GM13977 (cell line): ENCODE data around the gene PER2.
"Not testable (repeated sequence)": the region's sequence is repeated elsewhere in the genome, so short reads cannot be mapped to it uniquely, and the experiment has no call there.

Experiments
- DNase-seq: peaks from one replicate; pipeline ENCODE4 v3.0.0; 2012; ENCODE audit warnings: low spot score
- in situ Hi-C: fragments of 300-500 bp; cut with MboI; formaldehyde crosslinking; loops from one replicate; pipeline ENCODE4 v1.12.0; 2022; ENCODE audit warnings: low sequenced_read_pairs, low pct_unique_long_range_greater_than_20kb, mixed read lengths, inconsistent platforms; ENCODE audit not compliant: unreplicated experiment
- TF ChIP-seq, protein P1 (sequence below): IDR thresholded peaks from 2 replicates; pipeline ENCODE4 v1.5.1; 2012; ENCODE audit warnings: mild to moderate bottlenecking, control low read depth; ENCODE audit not compliant: insufficient read depth; ENCODE audit errors: extremely low read depth, missing control alignments

PER2 gene, protein sequence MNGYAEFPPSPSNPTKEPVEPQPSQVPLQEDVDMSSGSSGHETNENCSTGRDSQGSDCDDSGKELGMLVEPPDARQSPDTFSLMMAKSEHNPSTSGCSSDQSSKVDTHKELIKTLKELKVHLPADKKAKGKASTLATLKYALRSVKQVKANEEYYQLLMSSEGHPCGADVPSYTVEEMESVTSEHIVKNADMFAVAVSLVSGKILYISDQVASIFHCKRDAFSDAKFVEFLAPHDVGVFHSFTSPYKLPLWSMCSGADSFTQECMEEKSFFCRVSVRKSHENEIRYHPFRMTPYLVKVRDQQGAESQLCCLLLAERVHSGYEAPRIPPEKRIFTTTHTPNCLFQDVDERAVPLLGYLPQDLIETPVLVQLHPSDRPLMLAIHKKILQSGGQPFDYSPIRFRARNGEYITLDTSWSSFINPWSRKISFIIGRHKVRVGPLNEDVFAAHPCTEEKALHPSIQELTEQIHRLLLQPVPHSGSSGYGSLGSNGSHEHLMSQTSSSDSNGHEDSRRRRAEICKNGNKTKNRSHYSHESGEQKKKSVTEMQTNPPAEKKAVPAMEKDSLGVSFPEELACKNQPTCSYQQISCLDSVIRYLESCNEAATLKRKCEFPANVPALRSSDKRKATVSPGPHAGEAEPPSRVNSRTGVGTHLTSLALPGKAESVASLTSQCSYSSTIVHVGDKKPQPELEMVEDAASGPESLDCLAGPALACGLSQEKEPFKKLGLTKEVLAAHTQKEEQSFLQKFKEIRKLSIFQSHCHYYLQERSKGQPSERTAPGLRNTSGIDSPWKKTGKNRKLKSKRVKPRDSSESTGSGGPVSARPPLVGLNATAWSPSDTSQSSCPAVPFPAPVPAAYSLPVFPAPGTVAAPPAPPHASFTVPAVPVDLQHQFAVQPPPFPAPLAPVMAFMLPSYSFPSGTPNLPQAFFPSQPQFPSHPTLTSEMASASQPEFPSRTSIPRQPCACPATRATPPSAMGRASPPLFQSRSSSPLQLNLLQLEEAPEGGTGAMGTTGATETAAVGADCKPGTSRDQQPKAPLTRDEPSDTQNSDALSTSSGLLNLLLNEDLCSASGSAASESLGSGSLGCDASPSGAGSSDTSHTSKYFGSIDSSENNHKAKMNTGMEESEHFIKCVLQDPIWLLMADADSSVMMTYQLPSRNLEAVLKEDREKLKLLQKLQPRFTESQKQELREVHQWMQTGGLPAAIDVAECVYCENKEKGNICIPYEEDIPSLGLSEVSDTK (N-terminal part only)

GRCh38 chr2:238287737-238288649 lies at the start of gene PER2:
TSS of gene PER2 (minus strand) at chr2:238288610. CDS start at chr2:238277936, 10,674 bp downstream.
- peak; percentile 50 for DNase-seq
- in situ Hi-C loops = no loop called here

DNA sequence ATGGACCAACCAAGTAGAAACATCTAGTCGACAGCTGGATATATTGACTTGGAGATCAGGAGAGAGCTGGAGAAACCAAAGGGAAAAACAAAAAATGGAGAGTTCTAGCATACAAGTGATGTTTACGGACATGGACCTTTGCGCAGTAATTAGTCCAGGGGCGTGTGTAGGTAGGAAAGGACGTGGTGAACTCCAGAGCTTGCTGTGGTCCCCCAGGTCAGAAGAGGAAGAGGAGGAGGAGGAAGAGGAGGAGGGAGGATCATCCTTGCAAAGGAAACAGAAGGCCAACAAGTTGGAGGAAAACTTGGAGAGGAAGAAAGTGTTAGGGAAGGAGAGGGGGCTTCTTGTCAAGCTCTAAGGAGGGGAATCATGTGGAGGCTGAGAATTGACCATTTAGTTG lies 49.4 kb upstream of the PER2 start:
- in situ Hi-C loops = no loop called here
- no peak for DNase-seq
- TF ChIP-seq, protein P1, sequence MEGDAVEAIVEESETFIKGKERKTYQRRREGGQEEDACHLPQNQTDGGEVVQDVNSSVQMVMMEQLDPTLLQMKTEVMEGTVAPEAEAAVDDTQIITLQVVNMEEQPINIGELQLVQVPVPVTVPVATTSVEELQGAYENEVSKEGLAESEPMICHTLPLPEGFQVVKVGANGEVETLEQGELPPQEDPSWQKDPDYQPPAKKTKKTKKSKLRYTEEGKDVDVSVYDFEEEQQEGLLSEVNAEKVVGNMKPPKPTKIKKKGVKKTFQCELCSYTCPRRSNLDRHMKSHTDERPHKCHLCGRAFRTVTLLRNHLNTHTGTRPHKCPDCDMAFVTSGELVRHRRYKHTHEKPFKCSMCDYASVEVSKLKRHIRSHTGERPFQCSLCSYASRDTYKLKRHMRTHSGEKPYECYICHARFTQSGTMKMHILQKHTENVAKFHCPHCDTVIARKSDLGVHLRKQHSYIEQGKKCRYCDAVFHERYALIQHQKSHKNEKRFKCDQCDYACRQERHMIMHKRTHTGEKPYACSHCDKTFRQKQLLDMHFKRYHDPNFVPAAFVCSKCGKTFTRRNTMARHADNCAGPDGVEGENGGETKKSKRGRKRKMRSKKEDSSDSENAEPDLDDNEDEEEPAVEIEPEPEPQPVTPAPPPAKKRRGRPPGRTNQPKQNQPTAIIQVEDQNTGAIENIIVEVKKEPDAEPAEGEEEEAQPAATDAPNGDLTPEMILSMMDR = no peak

More at GRCh38 chr2:238287737-238288649, at the start of gene PER2:
- TF ChIP-seq, protein P1 = no peak

DNA sequence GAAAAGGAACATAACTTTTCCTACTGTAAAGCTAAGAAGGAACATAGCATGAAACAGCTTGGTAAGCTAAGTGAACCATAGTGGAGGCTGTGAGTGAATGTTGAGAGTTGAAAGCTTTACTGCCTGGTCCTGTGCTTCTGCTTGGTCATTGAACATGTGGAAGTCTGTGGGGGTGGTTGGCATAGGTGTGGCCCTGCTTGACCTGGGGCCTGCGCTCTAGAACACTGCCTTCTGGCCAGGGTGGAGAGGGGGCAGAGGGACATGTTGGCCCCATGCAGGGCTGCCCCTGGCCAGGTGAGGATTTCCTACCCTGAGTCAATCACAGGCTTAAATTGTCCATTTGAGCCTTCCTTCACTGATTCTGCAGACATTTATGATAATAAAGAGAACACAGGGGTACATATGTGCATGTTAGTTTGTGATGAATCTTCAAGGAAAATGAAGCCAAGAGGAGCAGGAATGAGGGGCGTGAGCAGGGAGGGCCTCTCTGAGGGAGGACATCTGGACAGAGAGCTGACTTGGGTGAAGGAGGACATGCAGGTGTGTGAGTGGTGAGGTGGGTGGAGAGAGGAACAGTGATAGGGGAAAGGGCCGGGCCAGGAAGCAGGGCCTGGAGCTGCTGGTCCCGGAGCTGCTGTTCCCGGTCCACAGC lies 48.5 kb upstream of the PER2 start:
- TF ChIP-seq, protein P1 = no peak
- in situ Hi-C loops = no loop called here
- no peak for DNase-seq

DNA sequence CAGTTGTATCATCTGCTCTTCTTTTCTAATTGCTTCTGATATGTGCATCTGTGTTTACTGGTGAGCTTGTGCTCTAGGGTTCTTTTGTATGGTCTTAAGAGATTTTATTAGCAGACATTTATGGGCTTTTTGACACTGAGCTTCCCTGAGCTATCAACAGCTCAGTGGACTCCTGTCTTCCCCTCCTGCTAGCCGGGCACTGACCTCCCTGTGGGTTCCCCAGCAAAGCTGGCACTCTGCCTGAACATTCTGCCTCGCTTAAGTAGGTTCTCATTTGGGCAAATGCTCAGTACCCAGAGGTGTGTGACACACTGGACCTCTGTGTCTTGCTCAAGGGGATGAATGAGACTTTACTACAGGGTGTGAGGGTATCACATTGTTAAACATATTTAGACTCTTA lies 47.7 kb upstream of the PER2 start:
- TF ChIP-seq, protein P1 = no peak
- in situ Hi-C loops = no loop called here
- DNase-seq = no peak

DNA sequence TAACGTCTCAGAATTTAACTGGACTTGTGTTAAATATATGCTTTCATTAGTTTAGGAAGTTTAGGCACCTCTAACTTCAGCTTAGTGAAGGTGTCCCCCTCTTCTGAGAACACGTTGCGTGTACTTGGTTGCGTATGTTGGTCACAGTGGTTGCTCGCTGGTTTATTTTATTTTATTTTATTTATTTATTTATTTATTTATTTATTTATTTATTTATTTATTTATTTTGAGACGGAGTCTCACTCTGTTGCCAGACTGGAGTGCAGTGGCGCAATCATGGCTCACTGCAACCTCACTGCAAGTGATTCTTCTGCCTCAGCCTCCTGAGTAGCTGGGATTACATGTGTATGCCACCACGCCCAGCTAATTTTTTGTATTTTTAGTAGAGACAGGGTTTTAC lies 47.2 kb upstream of the PER2 start:
- DNase-seq, in situ Hi-C loops: not testable (repeated sequence)

DNA sequence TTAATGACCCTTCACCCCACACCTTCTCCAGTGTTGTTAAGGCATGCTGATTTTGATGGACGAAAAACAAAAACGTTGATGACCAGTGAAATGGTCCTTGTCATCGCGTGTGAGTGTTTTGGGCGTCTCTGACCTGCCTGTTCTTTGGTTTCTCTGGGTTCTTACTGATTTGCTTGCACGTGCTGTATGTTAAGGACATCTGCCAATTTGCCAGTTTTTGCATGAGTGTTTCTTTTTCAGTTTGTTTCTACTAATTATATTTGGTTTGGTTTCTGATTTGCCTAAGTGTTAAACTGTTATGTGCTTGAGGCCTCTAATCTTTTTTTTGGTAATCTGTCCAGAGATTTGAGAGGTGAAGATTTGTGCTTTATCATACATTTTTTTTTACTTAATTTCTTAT lies 46.5 kb upstream of the PER2 start:
- TF ChIP-seq, protein P1 = no peak
- in situ Hi-C loops = no loop called here
- DNase-seq = no peak
